WTC11 (cell line): ENCODE measurements around the gene FBN3.

Source experiments
- ATF1 ChIP-seq: sonication (generic); formaldehyde crosslinking; IDR thresholded peaks from 2 replicates; pipeline ENCODE4 v1.8.1; 2023; ENCODE audit warnings: mild to moderate bottlenecking, moderate library complexity, missing genetic modification reagents
- IRF2 ChIP-seq: sonication (generic); formaldehyde crosslinking; IDR thresholded peaks from 2 replicates; pipeline ENCODE4 v1.8.0; 2022; ENCODE audit warnings: low read depth, missing genetic modification reagents, borderline replicate concordance
- SMAD3 ChIP-seq: sonication (generic); formaldehyde crosslinking; IDR thresholded peaks from 2 replicates; pipeline ENCODE4 v1.8.0; 2022; ENCODE audit warnings: missing genetic modification reagents, mild to moderate bottlenecking, borderline replicate concordance
- TP53 ChIP-seq: sonication (generic); formaldehyde crosslinking; IDR thresholded peaks from 2 replicates; pipeline ENCODE4 v1.8.1; 2023; ENCODE audit warnings: mild to moderate bottlenecking, missing genetic modification reagents
- TF ChIP-seq, protein P1 (sequence below): fragments of 200-600 bp; IDR thresholded peaks from 2 replicates; pipeline ENCODE4 v1.8.0; 2022; ENCODE audit warnings: antibody characterized with exemption
- TF ChIP-seq, protein P2 (sequence below): sonication (generic); formaldehyde crosslinking; IDR thresholded peaks from 2 replicates; pipeline ENCODE4 v1.8.1; 2023; ENCODE audit warnings: mild to moderate bottlenecking, missing genetic modification reagents
- TF ChIP-seq, protein P3 (sequence below): sonication (generic); formaldehyde crosslinking; IDR thresholded peaks from 2 replicates; pipeline ENCODE4 v1.8.1; 2022; ENCODE audit warnings: low read depth, missing genetic modification reagents, borderline replicate concordance

DNA sequence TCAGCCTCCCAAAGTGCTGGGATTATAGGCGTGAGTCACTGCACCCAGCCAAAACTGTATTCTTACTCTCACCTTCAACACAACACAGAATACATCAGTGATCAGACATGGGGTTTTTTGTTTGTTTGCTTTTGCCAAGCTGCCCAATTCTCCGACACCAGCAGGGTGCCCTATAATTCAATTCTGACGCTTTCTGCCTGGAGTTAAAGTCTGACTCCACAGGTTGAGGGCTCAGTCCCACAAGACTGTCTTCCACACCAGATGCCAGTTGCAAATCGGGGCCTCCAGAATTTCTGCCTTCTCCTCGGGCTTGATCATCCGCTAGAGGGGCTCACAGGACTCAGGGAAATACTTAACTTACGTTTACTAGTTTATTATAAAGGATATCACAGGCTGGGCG lies 22.1 kb downstream of the FBN3 start:
- TF ChIP-seq, protein P1, sequence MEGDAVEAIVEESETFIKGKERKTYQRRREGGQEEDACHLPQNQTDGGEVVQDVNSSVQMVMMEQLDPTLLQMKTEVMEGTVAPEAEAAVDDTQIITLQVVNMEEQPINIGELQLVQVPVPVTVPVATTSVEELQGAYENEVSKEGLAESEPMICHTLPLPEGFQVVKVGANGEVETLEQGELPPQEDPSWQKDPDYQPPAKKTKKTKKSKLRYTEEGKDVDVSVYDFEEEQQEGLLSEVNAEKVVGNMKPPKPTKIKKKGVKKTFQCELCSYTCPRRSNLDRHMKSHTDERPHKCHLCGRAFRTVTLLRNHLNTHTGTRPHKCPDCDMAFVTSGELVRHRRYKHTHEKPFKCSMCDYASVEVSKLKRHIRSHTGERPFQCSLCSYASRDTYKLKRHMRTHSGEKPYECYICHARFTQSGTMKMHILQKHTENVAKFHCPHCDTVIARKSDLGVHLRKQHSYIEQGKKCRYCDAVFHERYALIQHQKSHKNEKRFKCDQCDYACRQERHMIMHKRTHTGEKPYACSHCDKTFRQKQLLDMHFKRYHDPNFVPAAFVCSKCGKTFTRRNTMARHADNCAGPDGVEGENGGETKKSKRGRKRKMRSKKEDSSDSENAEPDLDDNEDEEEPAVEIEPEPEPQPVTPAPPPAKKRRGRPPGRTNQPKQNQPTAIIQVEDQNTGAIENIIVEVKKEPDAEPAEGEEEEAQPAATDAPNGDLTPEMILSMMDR, result no peak
- TF ChIP-seq ATF1 (CRISPR knock-in tag), result no peak
- TF ChIP-seq SMAD3 (CRISPR knock-in tag), result no peak
- TF ChIP-seq IRF2 (CRISPR knock-in tag), result no peak
- TF ChIP-seq, protein P2, sequence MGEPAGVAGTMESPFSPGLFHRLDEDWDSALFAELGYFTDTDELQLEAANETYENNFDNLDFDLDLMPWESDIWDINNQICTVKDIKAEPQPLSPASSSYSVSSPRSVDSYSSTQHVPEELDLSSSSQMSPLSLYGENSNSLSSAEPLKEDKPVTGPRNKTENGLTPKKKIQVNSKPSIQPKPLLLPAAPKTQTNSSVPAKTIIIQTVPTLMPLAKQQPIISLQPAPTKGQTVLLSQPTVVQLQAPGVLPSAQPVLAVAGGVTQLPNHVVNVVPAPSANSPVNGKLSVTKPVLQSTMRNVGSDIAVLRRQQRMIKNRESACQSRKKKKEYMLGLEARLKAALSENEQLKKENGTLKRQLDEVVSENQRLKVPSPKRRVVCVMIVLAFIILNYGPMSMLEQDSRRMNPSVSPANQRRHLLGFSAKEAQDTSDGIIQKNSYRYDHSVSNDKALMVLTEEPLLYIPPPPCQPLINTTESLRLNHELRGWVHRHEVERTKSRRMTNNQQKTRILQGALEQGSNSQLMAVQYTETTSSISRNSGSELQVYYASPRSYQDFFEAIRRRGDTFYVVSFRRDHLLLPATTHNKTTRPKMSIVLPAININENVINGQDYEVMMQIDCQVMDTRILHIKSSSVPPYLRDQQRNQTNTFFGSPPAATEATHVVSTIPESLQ (CRISPR knock-in tag), result no peak
- TF ChIP-seq, protein P3, sequence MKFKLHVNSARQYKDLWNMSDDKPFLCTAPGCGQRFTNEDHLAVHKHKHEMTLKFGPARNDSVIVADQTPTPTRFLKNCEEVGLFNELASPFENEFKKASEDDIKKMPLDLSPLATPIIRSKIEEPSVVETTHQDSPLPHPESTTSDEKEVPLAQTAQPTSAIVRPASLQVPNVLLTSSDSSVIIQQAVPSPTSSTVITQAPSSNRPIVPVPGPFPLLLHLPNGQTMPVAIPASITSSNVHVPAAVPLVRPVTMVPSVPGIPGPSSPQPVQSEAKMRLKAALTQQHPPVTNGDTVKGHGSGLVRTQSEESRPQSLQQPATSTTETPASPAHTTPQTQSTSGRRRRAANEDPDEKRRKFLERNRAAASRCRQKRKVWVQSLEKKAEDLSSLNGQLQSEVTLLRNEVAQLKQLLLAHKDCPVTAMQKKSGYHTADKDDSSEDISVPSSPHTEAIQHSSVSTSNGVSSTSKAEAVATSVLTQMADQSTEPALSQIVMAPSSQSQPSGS (CRISPR knock-in tag), result no peak
- no peak for TF ChIP-seq TP53 (CRISPR knock-in tag)
